RKO (cell line): ENCODE data around the gene CYP2J2.
A peak's percentile ranks its signal among the peaks of the same experiment; 100 is the strongest.
"Not testable (repeated sequence)": the region's sequence is repeated elsewhere in the genome, so short reads cannot be mapped to it uniquely, and the experiment has no call there.

Experiments
- DNase-seq: peaks from one replicate; pipeline ENCODE4 v3.0.0-alpha.2; 2016; ENCODE audit warnings: low spot score

The CYP2J2 gene

GRCh38 chr1:59917785-59918180 lies 8.8 kb downstream of the CYP2J2 start:
- no peak for DNase-seq

GRCh38 chr1:59917026-59917784 lies 9.4 kb downstream of the CYP2J2 start:
- no peak for DNase-seq

- DNase-seq: no peak
These were observed 11.1 kb downstream of the CYP2J2 start for GRCh38 chr1:59915516-59915915.

- not testable (repeated sequence) for DNase-seq
These were observed 11.7 kb downstream of the CYP2J2 start for GRCh38 chr1:59914791-59915286.

GRCh38 chr1:59908682-59909081 lies 17.9 kb downstream of the CYP2J2 start:
- no peak for DNase-seq

GRCh38 chr1:59908084-59908483 lies 18.5 kb downstream of the CYP2J2 start:
- no peak for DNase-seq

- DNase-seq: no peak
These were observed 19.6 kb downstream of the CYP2J2 start for GRCh38 chr1:59906931-59907330.

- peak; percentile 52 for DNase-seq
These were observed 23.3 kb downstream of the CYP2J2 start for GRCh38 chr1:59903141-59903754.

GRCh38 chr1:59901770-59902388 lies 24.7 kb downstream of the CYP2J2 start:
- DNase-seq: no peak

GRCh38 chr1:59900640-59901039 lies 25.9 kb downstream of the CYP2J2 start:
- DNase-seq: no peak

GRCh38 chr1:59898927-59899326 lies 27.6 kb downstream of the CYP2J2 start:
- no peak for DNase-seq

- no peak for DNase-seq
These were observed 29.4 kb downstream of the CYP2J2 start for GRCh38 chr1:59897165-59897564.

- no peak for DNase-seq
These were observed 33.4 kb downstream of the CYP2J2 start for GRCh38 chr1:59892841-59893811.

GRCh38 chr1:59885160-59885832 lies 41.3 kb downstream of the CYP2J2 start:
- DNase-seq: no peak

GRCh38 chr1:59880735-59881134 lies 45.8 kb downstream of the CYP2J2 start:
- no peak for DNase-seq

- no peak for DNase-seq
These were observed 46.5 kb downstream of the CYP2J2 start for GRCh38 chr1:59879996-59880505.

- DNase-seq: peak; percentile 56
These were observed 47.0 kb downstream of the CYP2J2 start for GRCh38 chr1:59879574-59879973.

GRCh38 chr1:59878370-59878769 lies 48.2 kb downstream of the CYP2J2 start:
- DNase-seq: no peak

GRCh38 chr1:59877108-59877682 lies 49.4 kb downstream of the CYP2J2 start:
- no peak for DNase-seq

GRCh38 chr1:59871746-59872145 lies 54.8 kb downstream of the CYP2J2 start:
- DNase-seq: no peak

GRCh38 chr1:59866462-59866861 lies 60.1 kb downstream of the CYP2J2 start:
- DNase-seq: no peak
